D341Med (cell line): ENCODE results near the gene CHMP2A.
A peak's percentile ranks its signal among the peaks of the same experiment; 100 is the strongest.

Experiments used
- DNase-seq: peaks from one replicate; pipeline ENCODE4 v3.0.0; 2012; ENCODE audit warnings: low spot score

The CHMP2A gene

GRCh38 chr19:58569943-58570670, 15.2 kb upstream of the CHMP2A start:
- no peak for DNase-seq

- DNase-seq: no peak
These were observed 14.5 kb upstream of the CHMP2A start for GRCh38 chr19:58569191-58569942.

GRCh38 chr19:58568453-58569130, 13.7 kb upstream of the CHMP2A start:
- no peak for DNase-seq

GRCh38 chr19:58566989-58567388, 12.1 kb upstream of the CHMP2A start:
- DNase-seq: no peak

- DNase-seq: no peak
These were observed 8.9 kb upstream of the CHMP2A start for GRCh38 chr19:58563823-58564222.

- DNase-seq: no peak
These were observed 8.2 kb upstream of the CHMP2A start for GRCh38 chr19:58563034-58563573.

GRCh38 chr19:58562122-58563033, 7.5 kb upstream of the CHMP2A start:
- DNase-seq: no peak

GRCh38 chr19:58561373-58562121, 6.6 kb upstream of the CHMP2A start:
- DNase-seq: no peak

GRCh38 chr19:58560921-58561320, 6.0 kb upstream of the CHMP2A start:
- DNase-seq: no peak

GRCh38 chr19:58560007-58560887, 5.3 kb upstream of the CHMP2A start:
- no peak for DNase-seq

- peak; percentile 92 for DNase-seq
These were observed 4.5 kb upstream of the CHMP2A start for GRCh38 chr19:58559275-58560006.

GRCh38 chr19:58558623-58559274, 3.8 kb upstream of the CHMP2A start:
- DNase-seq: peak; percentile 95

GRCh38 chr19:58558066-58558622, 3.2 kb upstream of the CHMP2A start, which contains the start of gene UBE2M:
Gene UBE2M (minus strand): TSS chr19:58558611. CDS start chr19:58558381, 230 bp downstream.
- DNase-seq: no peak

GRCh38 chr19:58557221-58558065, 2.5 kb upstream of the CHMP2A start:
- no peak for DNase-seq

GRCh38 chr19:58556622-58557220, 1.8 kb upstream of the CHMP2A start:
- DNase-seq: no peak

- no peak for DNase-seq
These were observed 1.2 kb upstream of the CHMP2A start for GRCh38 chr19:58555920-58556621.
